OCI-M2 (cell line): ENCODE measurements around the gene PHYHD1.
"Not testable (repeated sequence)": the region's sequence is repeated elsewhere in the genome, so short reads cannot be mapped to it uniquely, and the experiment has no call there.

Source experiments
- DNase-seq: peaks from one replicate; lab custom pipeline; 2025; ENCODE audit not compliant: unreplicated experiment; lab: John Stamatoyannopoulos, UW

Gene PHYHD1

GRCh38 chr9:128921881-128922763 is 1.3 kb downstream of the PHYHD1 start:
- no peak for DNase-seq

GRCh38 chr9:128923493-128923883 is 2.7 kb downstream of the PHYHD1 start:
- DNase-seq: no peak

GRCh38 chr9:128927731-128928411 is 7.1 kb downstream of the PHYHD1 start:
- DNase-seq: no peak

GRCh38 chr9:128928624-128929023 is 7.8 kb downstream of the PHYHD1 start:
- DNase-seq: no peak

- no peak for DNase-seq
Measured at GRCh38 chr9:128929560-128929959, 8.8 kb downstream of the PHYHD1 start.

GRCh38 chr9:128933731-128934130 is 12.9 kb downstream of the PHYHD1 start:
- DNase-seq: no peak

GRCh38 chr9:128936171-128936865 is 15.5 kb downstream of the PHYHD1 start:
- DNase-seq: no peak

GRCh38 chr9:128937310-128938165 is 16.8 kb downstream of the PHYHD1 start:
- DNase-seq: no peak

GRCh38 chr9:128940271-128940921 is 19.6 kb downstream of the PHYHD1 start:
- DNase-seq: no peak

- DNase-seq: no peak
Measured at GRCh38 chr9:128940946-128941755, 20.4 kb downstream of the PHYHD1 start.

- DNase-seq: no peak
Measured at GRCh38 chr9:128943832-128944620, 23.2 kb downstream of the PHYHD1 start.

- not testable (repeated sequence) for DNase-seq
Measured at GRCh38 chr9:128944966-128945365, 24.2 kb downstream of the PHYHD1 start.

GRCh38 chr9:128945798-128946501 is 25.2 kb downstream of the PHYHD1 start:
- DNase-seq: no peak

GRCh38 chr9:128946571-128947276 is 25.9 kb downstream of the PHYHD1 start:
- DNase-seq: no peak

- no peak for DNase-seq
Measured at GRCh38 chr9:128947277-128947526, 26.4 kb downstream of the PHYHD1 start.

GRCh38 chr9:128947527-128948301 is 26.9 kb downstream of the PHYHD1 start, which contains the start of the genes DOLK and NUP188:
DOLK (minus strand) TSS chr9:128947603; CDS start chr9:128947303, 300 bp downstream.
NUP188 (plus strand) TSS chr9:128947699; CDS start chr9:128947720, 21 bp downstream.
- DNase-seq: no peak

- not testable (repeated sequence) for DNase-seq
Measured at GRCh38 chr9:128961403-128961802, 40.6 kb downstream of the PHYHD1 start.
